Hepatocyte (in vitro differentiated cells): ENCODE data around the gene HNF4A. TPM values are rescaled to one million over a fixed set of nuclear protein-coding genes. Genes with fewer than 3 reads are reported as not detected.

ENCODE experiments used
- DNase-seq: peaks from one replicate; pipeline ENCODE4 v3.0.0-alpha.2; 2016; ENCODE audit warnings: low spot score
- H2AFZ ChIP-seq: fragments of 200-600 bp; sonication (generic); 2 replicates; pipeline ENCODE4 v1.6.0; 2016; ENCODE audit warnings: antibody characterized with exemption, mild to moderate bottlenecking
- H3K27ac ChIP-seq: fragments of 200-600 bp; sonication (generic); 2 replicates; pipeline ENCODE4 v1.5.1; 2016; ENCODE audit warnings: mild to moderate bottlenecking
- H3K27me3 ChIP-seq: fragments of 200-600 bp; sonication (generic); 2 replicates; pipeline ENCODE4 v1.6.1; 2016
- H3K36me3 ChIP-seq: fragments of 200-600 bp; sonication (generic); replicated peaks from 2 replicates; pipeline ENCODE4 v1.5.1; 2016; ENCODE audit warnings: low read depth; ENCODE audit not compliant: insufficient read depth
- H3K4me1 ChIP-seq: fragments of 200-600 bp; sonication (generic); 2 replicates; pipeline ENCODE4 v1.5.1; 2016; ENCODE audit warnings: mild to moderate bottlenecking, moderate library complexity; ENCODE audit not compliant: insufficient read depth
- H3K4me2 ChIP-seq: fragments of 200-600 bp; sonication (generic); 2 replicates; pipeline ENCODE4 v1.6.0; 2016
- H3K4me3 ChIP-seq: fragments of 200-600 bp; sonication (generic); 2 replicates; pipeline ENCODE4 v1.5.1; 2016; ENCODE audit warnings: mild to moderate bottlenecking
- H3K79me2 ChIP-seq: fragments of 200-600 bp; sonication (generic); 2 replicates; pipeline ENCODE4 v1.6.0; 2017; ENCODE audit warnings: mild to moderate bottlenecking
- H3K9me2 ChIP-seq: fragments of 200-600 bp; sonication (generic); replicated peaks from 2 replicates; pipeline ENCODE4 v1.6.0; 2017; ENCODE audit warnings: mild to moderate bottlenecking; ENCODE audit not compliant: insufficient read depth
- H3K9me3 ChIP-seq: fragments of 200-600 bp; sonication (generic); 2 replicates; pipeline ENCODE4 v1.5.1; 2016; ENCODE audit warnings: low read depth, mild to moderate bottlenecking
- H4K20me1 ChIP-seq: fragments of 200-600 bp; sonication (generic); 2 replicates; pipeline ENCODE4 v1.6.0; 2016; ENCODE audit warnings: mild to moderate bottlenecking; ENCODE audit not compliant: insufficient read depth, poor library complexity, severe bottlenecking
- CTCF ChIP-seq: fragments of 200-600 bp; sonication (generic); IDR thresholded peaks from 2 replicates; pipeline ENCODE4 v1.5.1; 2016; ENCODE audit warnings: antibody characterized with exemption, mild to moderate bottlenecking; ENCODE audit not compliant: poor library complexity
- EZH2 ChIP-seq: fragments of 200-600 bp; sonication (generic); IDR thresholded peaks from 2 replicates; pipeline ENCODE4 v1.6.1; 2016; ENCODE audit warnings: antibody characterized with exemption, mild to moderate bottlenecking, borderline replicate concordance
- EZH2phosphoT487 ChIP-seq: fragments of 200-600 bp; sonication (generic); IDR thresholded peaks from one replicate; pipeline ENCODE4 v1.6.1; 2018; ENCODE audit warnings: antibody characterized with exemption, mild to moderate bottlenecking, low read depth, moderate library complexity; ENCODE audit not compliant: unreplicated experiment, severe bottlenecking
- WGBS: methylation state at CpG from one replicate; pipeline ENCODE4 v1.1.6; 2016; ENCODE audit warnings: low lambda C conversion rate; ENCODE audit errors: missing lambda C conversion rate; 5-methylcytosine and 5-hydroxymethylcytosine counted together
- polyA plus RNA-seq: library from polyadenylated mRNA; unstranded; fragments of >200 nt; fragmentation: Nextera tagmentation; extraction: Ambion mirVana; gene quantifications from 2 replicates; pipeline ENCODE4 v1.2.1, GENCODE V29; 2016
- total RNA-seq: library from RNA; depleted of rRNA; stranded (reverse); fragments of >200 nt; gene quantifications from 2 replicates; pipeline ENCODE4 v1.2.3, GENCODE V29; 2014

Gene HNF4A
- total and polyA plus RNA-seq, 2 experiments from 2014 or later: 38.2 to 88.0 TPM

- no peaks in the 10 kb centered on the region for H3K9me3 ChIP-seq
- TF ChIP-seq EZH2 (no peak), CTCF (no peak), EZH2phosphoT487 (no peak)
- peak overlapping the region; percentile 97 for H3K27ac ChIP-seq
- peak overlapping the region; percentile 64 for H3K4me3 ChIP-seq
- peak; percentile 5 for DNase-seq
- no peak overlapping the region for H2AFZ ChIP-seq
- H3K4me1 ChIP-seq: peaks cover 20% of the 10 kb centered on the region
- peak overlapping the region; percentile 78 for H3K4me2 ChIP-seq
- 77% methylated on average over 7 of the region's 11 CpGs for WGBS
- H3K9me2 ChIP-seq: no peaks in the 10 kb centered on the region
- peaks cover 44% of the 10 kb centered on the region for H3K79me2 ChIP-seq
- H3K27me3 ChIP-seq: no peaks in the 10 kb centered on the region
- H3K36me3 ChIP-seq: no peaks in the 10 kb centered on the region
- no peaks in the 10 kb centered on the region for H4K20me1 ChIP-seq
Observed at GRCh38 chr20:44403194-44404112, 48.0 kb downstream of the HNF4A start.

GRCh38 chr20:44404204-44405181, 49.0 kb downstream of the HNF4A start:
- Histone ChIP-seq H4K20me1 (no peaks in the 10 kb centered on the region), H3K4me3 (no peak overlapping the region), H3K79me2 (peaks cover 40% of the 10 kb centered on the region), H3K27ac (peak overlapping the region; percentile 97), H3K4me2 (peak overlapping the region; percentile 78), H3K9me2 (no peaks in the 10 kb centered on the region), H2AFZ (no peak overlapping the region), H3K27me3 (no peaks in the 10 kb centered on the region), H3K36me3 (no peaks in the 10 kb centered on the region), H3K4me1 (peaks cover 29% of the 10 kb centered on the region), H3K9me3 (no peaks in the 10 kb centered on the region)
- no peak for DNase-seq
- TF ChIP-seq EZH2: no peak
- no peak for TF ChIP-seq EZH2phosphoT487
- no peak for TF ChIP-seq CTCF
- 83% methylated on average over 20 of the region's 21 CpGs for WGBS

GRCh38 chr20:44405257-44405656, 49.8 kb downstream of the HNF4A start:
- 82% methylated on average over 6 of the region's 6 CpGs for WGBS
- no peaks in the 10 kb centered on the region for H3K36me3 ChIP-seq
- peak; percentile 23 for DNase-seq
- H3K79me2 ChIP-seq: peaks cover 34% of the 10 kb centered on the region
- no peak overlapping the region for H3K4me3 ChIP-seq
- H3K9me2 ChIP-seq: no peaks in the 10 kb centered on the region
- peaks cover 34% of the 10 kb centered on the region for H3K4me1 ChIP-seq
- H3K4me2 ChIP-seq: peak overlapping the region; percentile 78
- no peaks in the 10 kb centered on the region for H3K9me3 ChIP-seq
- peak overlapping the region; percentile 97 for H3K27ac ChIP-seq
- H3K27me3 ChIP-seq: no peaks in the 10 kb centered on the region
- no peak overlapping the region for H2AFZ ChIP-seq
- TF ChIP-seq EZH2 (no peak), CTCF (no peak), EZH2phosphoT487 (no peak)
- no peaks in the 10 kb centered on the region for H4K20me1 ChIP-seq
